Hematopoietic multipotent progenitor cell treated with erythropoietin and hydrocortisone succinate and interleukin-3 and kit ligand, for 8 days (in vitro differentiated cells): ENCODE data around the gene TCN2.
A peak's percentile ranks its signal among the peaks of the same experiment; 100 is the strongest.
"Not testable (repeated sequence)": the region's sequence is repeated elsewhere in the genome, so short reads cannot be mapped to it uniquely, and the experiment has no call there.

Source experiments
- DNase-seq: peaks from one replicate; pipeline ENCODE4 v3.0.0-alpha.2; 2015

The TCN2 gene

GRCh38 chr22:30606455-30607299 is at the start of gene TCN2:
TCN2 (plus strand) TSS chr22:30607174; CDS start chr22:30607332, 158 bp downstream.
- DNase-seq: peak; percentile 46

- no peak for DNase-seq
Observed at GRCh38 chr22:30557243-30557642, 49.7 kb upstream of the TCN2 start.

DNA sequence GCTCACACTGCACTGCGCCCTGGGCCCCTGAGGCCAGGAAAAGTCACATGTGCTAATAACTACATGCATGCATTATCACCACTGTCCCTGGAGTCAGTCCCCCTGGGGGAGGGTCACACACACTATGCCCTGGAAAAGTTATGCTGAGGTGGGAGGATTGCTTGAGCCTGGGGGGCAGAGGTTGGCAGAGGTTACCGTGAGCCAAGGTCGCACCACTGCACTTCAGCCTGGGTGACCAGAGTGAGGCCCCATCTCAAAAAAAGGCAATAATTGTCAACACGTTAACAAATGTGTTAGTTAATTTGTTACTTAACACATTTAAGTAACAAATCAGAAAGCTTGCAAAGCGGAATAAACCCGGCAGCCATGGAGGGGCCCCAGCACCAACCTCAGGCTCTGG is 47.1 kb upstream of the TCN2 start:
- no peak for DNase-seq

DNA sequence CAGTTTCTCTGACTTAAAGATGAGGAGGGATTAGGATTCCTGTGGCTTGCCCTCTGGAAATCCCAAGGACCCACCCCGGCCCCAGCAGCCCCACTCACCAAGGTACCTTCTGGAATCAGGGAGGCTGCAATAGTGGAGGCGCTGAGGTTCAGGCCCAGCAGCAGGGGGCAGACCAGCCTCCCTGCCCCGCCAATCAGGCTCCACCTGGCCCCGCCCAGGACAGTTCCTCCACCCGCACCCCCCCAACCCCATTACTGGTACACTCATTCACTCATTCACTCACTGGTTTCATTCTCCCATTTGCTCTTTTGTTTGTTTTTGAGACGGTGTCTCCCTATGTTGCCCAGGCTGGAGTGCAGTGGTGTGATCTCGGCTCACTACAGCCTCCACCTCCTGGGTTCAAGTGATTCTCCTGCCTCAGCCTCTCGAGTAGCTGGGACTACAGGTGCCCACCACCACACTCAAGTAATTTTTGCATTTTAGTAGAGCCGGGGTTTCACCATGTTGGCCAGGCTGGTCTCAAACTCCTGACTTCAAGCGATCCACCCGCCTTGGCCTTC is 46.3 kb upstream of the TCN2 start:
- DNase-seq: peak; percentile 56

GRCh38 chr22:30561402-30562189 is 45.4 kb upstream of the TCN2 start:
- DNase-seq: peak; percentile 55

DNA sequence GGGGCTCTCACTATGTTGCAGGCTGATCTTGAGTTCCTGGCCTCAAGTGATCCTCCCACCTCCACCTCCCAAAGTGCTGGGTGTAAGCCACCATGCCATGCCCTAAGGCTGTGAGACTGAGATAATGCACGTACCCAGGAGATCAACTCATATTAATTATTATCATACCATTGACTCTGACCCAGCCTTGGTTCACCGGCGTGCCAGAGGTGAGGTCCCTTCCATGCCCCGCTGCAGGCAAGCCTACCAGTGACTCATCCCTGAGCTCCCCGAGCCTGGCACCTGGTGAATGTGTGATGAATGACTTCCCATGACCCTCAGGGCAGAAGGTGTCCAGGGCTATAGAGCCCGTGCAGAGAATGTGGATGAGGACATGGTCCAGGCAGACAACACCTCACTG is 44.6 kb upstream of the TCN2 start:
- peak; percentile 91 for DNase-seq

DNA sequence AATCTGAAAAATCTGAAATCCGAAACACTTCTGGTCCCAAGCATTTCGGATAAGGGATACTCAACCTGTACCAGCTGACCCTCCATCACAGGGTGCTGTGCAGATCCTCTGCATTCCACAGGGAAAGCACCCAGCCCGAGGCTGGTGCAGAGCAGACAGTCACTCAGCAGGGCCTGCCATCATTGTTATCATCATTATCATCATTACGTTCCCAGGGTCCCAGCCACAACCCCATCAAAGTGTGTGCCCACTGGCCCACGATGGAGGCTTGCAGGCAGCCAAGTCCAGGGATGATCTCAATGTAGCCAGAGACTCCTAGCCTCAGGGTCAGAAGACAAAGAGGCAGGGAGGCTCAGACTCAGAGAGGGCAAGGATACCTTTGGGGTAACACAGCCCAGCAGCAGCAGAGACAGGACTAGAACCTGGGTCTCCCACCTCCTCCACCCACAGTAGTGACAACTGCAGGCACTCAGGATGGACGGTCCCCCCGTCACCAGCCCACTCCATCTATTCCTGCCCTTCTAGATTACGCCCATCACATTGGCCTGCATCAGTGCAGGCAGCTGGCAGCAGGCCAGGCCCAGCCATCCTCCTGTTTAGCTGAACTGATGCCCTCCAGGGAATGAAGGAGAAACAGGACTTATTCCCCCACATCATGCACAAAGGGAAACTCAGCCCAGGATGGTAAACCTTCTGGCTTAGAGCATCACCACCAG is 42.8 kb upstream of the TCN2 start:
- peak; percentile 17 for DNase-seq

DNA sequence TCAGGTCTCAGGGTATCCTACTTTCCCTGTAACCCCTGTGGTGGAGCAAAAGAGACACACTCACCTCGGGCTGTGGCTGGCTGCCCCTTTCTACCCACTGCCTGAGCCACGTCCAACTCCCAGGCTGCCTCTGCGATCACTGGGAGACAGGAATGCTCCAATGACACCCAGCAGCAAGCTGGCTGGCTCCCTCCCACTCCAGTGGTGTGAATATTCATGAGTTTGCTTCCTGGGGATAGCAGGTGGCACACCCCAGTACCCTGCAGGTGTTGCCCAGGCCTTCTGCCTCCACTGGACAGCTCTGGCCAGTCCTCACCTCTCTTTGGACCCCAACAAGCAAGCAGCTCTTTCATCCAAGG is 42.2 kb upstream of the TCN2 start:
- no peak for DNase-seq

GRCh38 chr22:30565341-30565740 is 41.6 kb upstream of the TCN2 start:
- DNase-seq: peak; percentile 21

DNA sequence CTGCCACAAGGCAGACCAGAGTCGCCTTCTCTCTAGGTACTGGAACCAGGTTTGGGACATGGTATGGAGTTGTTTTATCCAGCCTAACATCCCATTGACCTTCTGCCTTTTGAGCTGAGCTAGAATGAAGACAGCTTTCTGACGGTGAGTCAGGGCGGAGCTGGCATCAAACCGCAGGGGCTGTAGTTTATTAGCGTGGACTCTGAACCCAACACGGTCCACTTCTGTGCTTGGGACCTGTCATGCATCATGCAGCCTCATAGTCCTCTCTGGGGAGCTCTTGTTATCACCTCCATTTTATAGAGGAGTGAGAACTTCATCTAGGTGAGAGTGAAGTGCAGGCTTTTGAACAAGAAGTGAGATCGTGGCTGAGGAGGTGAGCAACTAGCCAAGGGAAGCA is 40.8 kb upstream of the TCN2 start:
- DNase-seq: no peak

DNA sequence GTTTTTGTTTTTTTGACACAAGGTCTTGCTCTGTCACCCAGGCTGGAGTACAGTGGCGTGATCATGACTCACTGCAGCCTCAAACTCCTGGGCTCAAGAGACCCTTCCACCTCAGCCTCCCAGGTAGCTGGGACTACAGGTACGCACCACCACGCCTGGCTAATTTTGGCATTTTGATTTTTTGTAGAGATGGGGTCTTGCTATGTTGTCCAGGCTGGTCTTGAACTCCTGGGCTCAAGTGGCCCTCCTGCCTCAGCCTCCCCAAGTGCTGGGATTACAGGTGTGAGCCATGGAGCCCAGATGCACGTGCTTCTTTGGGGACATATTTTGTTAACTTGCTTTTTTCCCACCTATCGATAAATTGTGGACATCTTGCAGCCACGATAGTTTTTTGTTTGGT is 39.7 kb upstream of the TCN2 start:
- not testable (repeated sequence) for DNase-seq

DNA sequence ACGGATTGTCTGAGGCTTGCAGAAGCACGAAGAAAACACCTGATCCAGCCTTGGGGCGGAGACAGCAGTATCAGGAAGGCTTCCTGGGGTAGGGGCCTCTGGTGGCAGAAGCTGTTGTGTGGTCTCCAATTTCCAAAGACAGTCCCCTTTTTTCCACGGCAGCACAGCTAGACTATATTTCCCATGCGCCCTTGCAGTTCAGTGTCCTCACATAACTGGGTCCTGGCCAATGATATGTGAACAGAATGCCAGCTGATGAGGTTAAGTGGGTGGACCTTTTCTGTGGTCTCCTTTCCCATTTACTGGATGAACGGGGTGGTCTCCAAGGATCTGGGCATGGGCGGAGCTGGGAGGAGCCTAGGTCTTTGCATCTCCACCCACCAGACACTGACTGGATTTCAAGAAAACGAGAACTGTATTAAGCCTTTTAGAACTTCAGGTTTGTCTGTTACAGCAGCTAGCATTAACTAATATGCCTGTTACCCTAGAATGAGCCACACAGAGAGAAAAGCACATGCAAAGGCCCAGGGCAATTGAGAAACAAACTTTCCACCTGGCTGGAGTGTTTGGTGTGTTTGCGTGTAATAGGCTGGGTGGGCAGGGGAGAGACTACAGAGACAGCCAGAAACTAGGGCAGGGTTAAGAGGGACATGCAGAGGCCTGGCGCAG is 38.7 kb upstream of the TCN2 start:
- no peak for DNase-seq

- no peak for DNase-seq
Observed at GRCh38 chr22:30569674-30570202, 37.2 kb upstream of the TCN2 start.

DNA sequence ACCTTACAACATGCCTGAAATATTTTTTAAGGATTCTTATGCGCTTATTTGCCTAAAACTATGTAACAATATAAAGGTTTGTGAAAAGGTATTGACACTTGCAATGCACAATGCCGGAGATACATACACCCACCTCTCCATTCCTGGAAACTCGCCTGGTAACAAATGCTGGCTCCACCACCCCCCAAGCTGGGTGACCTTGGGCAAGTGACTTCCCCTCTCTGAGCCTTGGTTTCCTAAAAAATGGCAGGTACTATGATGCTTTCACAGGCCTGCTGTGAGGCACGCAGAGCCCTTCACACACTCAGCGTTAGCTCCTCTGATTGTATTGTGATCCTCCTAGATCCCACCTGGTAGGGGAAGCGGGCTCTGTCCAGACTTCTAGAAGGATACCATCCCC is 34.8 kb upstream of the TCN2 start:
- no peak for DNase-seq

DNA sequence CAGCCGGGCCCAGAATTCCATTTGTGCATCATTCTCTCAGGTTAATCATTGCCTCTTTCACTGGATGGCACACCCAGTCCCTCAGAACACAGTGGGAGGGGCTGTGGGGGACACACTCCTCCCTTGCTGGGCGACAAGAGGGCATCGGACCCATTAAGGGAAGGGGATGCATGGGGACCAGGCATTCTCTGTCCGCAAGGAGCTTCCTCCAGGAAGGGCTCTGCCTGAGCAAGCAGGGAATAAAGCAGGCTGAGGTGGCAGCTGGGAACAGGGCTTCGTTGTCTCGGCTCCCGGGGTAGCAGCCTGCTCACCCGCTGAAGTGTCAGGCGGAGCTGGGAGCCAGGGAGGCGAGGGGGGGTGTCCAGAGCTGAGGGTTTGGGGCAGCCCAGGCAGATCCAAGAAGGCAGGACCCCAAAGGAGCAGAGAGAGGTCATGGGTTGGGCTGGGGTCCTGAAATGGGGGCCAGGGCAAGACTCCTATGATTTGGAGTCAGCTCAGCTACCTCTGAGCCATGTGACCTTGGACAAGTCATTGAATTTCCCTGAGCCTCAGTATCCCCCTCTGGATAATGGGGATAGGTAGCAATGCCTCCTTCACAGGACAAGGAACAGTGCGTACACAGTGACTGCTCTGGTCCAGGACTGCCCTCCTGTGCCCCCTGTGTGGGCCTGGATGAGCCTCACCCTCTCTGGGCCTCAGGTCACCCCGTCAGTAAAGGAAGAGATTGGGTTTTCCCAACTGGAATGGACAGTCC is 34.0 kb upstream of the TCN2 start:
- DNase-seq: no peak

- no peak for DNase-seq
Observed at GRCh38 chr22:30573594-30574094, 33.3 kb upstream of the TCN2 start.

DNA sequence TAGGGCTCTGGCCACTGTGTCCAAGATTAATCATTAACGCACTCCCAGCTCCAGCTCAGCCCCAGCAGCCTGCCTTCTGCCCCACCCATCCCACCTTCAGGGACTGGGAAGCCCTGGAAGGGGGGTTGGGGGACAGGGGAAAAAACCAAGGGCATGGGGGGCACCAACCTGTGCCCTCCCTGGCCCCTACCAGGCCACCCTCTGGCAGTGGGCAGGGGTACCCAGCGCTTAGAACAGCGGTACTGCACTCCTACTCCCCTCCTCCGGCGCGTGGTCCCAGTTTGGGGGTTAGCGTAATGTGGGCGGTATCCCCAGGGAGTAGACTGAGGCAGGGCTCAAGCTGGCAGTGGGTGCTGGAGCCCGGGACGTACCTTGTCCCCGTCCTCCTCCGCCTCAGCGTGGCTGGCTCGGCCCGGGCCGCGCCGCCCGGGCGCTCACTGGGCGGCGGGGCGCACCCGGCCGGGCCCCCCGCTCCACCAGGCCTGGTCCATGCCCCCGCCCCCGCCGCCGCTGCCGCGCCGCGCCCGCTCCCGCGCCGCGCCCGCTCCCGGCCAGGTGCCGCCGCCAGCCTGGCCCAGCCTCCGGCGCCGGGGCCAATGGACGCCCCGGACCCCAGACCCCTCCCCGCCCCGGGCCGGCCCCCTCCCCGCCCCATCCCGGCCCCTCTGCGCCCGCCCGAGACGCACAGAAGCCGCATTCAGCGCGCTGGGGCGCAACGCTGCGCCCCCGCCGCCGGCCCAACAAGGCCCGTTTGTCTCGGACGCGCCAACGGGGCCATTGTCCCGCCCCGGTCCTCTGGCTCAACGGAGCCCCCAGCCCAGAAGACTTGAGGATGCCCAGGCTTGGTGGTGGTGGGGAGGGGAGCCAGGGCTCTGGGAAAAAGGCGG is 32.6 kb upstream of the TCN2 start, which contains the start of gene GAL3ST1:
TSS of gene GAL3ST1 (minus strand) at position 571 of the 887 bp plus-strand sequence. CDS start 17,273 bp downstream, outside the sequence.
- DNase-seq: no peak

DNA sequence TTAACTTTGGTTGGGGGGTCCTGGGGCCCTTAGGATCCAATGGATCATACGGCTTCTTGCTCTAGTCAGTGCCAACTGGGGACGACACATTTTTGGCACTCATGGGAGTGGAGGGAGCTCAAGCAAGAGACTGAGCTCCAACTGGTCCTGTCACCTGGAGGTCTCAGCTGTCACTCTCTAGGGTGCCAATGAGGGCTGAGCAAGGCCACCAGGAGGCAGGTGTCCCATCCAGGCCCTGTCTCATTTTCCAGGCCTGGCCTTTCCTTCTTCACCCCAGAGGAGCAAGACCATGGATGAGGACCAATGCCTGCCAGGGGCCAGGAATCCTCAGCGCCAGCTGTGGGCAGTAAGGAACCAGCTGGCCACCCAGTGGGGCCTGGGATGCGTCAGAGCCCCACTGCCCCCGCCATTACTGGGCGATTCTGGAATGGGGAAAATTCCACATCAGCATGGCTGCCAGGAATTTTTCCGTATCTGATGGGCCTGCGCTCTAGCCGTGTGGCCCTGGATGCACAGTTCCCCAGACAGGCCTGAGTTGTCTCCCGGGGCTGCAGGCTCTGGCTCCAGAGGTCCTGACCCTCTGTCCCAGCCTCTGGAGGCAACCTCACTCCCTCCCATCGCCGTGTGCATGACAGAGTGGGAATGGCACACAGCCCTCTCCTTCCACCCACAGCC is 31.8 kb upstream of the TCN2 start:
- DNase-seq: no peak

DNA sequence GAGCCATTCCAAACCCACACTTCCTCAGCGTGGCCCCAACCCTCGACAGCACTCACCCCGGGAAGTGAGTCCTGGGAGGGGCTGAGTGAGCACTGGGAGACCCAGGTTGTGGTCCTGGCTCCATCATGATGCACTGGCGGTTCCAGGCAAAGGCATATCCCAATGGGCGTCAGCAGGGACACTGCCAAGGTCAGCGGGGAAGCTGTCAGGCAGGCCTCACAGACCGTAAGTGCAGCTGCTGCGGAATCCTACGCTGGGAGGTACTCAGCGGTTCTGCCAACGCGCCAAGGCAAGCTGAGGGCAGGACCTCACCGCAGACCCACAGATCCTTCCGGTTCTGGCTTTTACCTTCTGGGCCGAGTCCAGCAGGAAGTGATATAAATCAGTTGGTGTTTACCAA is 31.1 kb upstream of the TCN2 start:
- no peak for DNase-seq

- DNase-seq: no peak
Observed at GRCh38 chr22:30578481-30578880, 28.5 kb upstream of the TCN2 start.
